ENCODE data around the gene SYP.

Gene SYP

DNA sequence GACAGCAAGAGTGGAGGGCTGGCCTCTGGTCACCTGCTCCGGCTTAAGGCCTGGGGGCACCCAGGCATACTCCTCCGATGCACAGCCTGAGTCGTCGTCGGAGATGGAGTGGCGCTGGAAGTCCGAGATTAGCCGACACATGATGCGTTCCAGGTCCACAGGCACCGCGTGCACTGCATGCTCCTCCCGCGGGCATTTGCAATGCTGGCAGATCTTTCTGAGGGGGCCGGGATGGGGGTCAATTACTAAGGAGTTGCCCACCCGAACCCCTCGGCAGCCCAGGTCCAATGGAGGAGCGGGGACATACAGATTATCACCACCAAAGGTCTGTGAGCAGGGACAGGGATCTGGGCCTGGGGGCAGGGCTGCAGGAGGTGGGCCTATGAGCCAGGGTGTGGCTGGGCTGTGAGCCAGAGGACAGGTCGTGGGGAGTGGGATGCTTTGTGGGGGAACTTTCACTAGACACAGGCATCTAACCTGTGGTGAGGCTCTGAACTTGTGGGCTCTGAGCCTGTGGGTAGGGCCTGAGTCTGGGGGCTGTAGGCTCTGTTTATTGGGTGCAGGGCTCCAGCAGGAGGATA, 16.2 kb downstream of the SYP start:
- in situ Hi-C loops (cut with HindIII; ENCODE audit: low sequenced_read_pairs), result no loop called here
- peak overlapping the region; percentile 55 for H3K4me3 ChIP-seq (ENCODE audit: low read depth, low read length)
- TF ChIP-seq CTCF (IDR thresholded peaks at IDR 0.05; ENCODE audit: low read depth, low read length, missing control alignments), result no peak
- DNase-seq (ENCODE audit: low read depth), result no peak

DNA sequence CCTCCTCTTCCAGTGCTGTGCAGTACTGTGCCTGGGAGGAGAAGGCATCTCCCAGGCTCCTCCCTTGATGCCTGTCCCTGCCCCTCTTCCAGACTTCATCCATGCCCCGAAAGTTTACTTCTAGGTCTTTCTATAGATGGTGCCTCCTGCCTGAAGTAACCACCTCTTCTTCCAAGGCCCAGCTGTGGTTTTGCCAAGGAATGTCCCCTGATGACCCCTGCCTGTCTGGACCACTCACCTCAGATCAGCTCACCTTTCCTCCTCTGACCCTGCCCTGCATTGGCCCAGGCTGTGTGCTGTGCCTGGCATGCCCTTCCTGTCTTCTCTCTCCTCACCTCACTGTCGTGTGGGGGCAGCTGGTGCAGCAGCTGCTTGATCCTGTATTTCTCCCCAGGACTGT, 20.6 kb downstream of the SYP start:
- no peak for DNase-seq (ENCODE audit: low read depth)
- no peak for TF ChIP-seq CTCF (IDR thresholded peaks at IDR 0.05; ENCODE audit: low read depth, low read length, missing control alignments)
- H3K4me3 ChIP-seq (ENCODE audit: low read depth, low read length), result no peak overlapping the region
- in situ Hi-C loops (cut with HindIII; ENCODE audit: low sequenced_read_pairs), result no loop called here

DNA sequence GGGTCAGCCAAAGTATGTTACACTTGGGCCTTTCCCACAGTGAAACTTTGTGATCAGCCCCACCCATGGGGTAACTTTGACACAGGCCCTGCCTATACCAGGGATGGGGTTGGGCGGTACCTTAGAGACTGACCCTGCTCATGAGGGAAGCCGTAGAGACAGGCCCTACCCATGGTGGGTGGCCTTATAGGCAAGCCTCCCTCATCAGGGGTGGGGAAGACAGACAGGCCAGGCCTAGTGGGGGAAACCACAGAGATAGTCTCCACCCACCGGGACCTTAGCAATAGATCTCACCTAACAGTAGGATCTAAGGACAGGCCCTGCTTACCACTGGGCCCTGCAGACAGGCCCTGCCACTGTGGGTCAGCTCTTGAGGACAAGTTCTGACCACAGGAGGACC, 21.5 kb downstream of the SYP start:
- TF ChIP-seq CTCF (IDR thresholded peaks at IDR 0.05; ENCODE audit: low read depth, low read length, missing control alignments), result no peak
- no peak for DNase-seq (ENCODE audit: low read depth)
- in situ Hi-C loops (cut with HindIII; ENCODE audit: low sequenced_read_pairs), result no loop called here
- H3K4me3 ChIP-seq (ENCODE audit: low read depth, low read length), result no peak overlapping the region

- no peak for DNase-seq (ENCODE audit: low read depth)
- in situ Hi-C loops (cut with HindIII; ENCODE audit: low sequenced_read_pairs), result no loop called here
- TF ChIP-seq CTCF (IDR thresholded peaks at IDR 0.05; ENCODE audit: low read depth, low read length, missing control alignments), result no peak
- no peak overlapping the region for H3K4me3 ChIP-seq (ENCODE audit: low read depth, low read length)
Observed at GRCh38 chrX:49177873-49178480, 22.0 kb downstream of the SYP start.

- H3K4me3 ChIP-seq (ENCODE audit: low read depth, low read length), result no peak overlapping the region
- in situ Hi-C loops (cut with HindIII; ENCODE audit: low sequenced_read_pairs), result no loop called here
- no peak for TF ChIP-seq CTCF (IDR thresholded peaks at IDR 0.05; ENCODE audit: low read depth, low read length, missing control alignments)
- no peak for DNase-seq (ENCODE audit: low read depth)
Observed at GRCh38 chrX:49177338-49177833, 22.6 kb downstream of the SYP start.

- TF ChIP-seq CTCF (IDR thresholded peaks at IDR 0.05; ENCODE audit: low read depth, low read length, missing control alignments), result no peak
- no peak for DNase-seq (ENCODE audit: low read depth)
- H3K4me3 ChIP-seq (ENCODE audit: low read depth, low read length), result no peak overlapping the region
- in situ Hi-C loops (cut with HindIII; ENCODE audit: low sequenced_read_pairs), result no loop called here
Observed at GRCh38 chrX:49176421-49177326, 23.3 kb downstream of the SYP start.
